Measurements from ENCODE around the gene USP2. TPM values are rescaled to one million over a fixed set of nuclear protein-coding genes. Genes with fewer than 3 reads are reported as not detected.
A peak's percentile ranks its signal among the peaks of the same experiment; 100 is the strongest.

The USP2 gene
- polyA plus RNA-seq, 1 donor (not counting 4 experiments of a cell fraction or from before 2014, with no cell fraction given): 0.35 TPM

- Histone ChIP-seq H3K27me3 (ENCODE audit: control insufficient read depth, extremely low read depth, insufficient read depth, low read length) (peaks cover 24% of the 10 kb centered on the region), H3K27ac (ENCODE audit: control insufficient read depth, insufficient read depth, low read length) (no peak overlapping the region), H3K9ac (ENCODE audit: control insufficient read depth, extremely low read depth, insufficient read depth, low read length) (no peak overlapping the region), H3K4me3 (ENCODE audit: control insufficient read depth in 2 of 3, extremely low read depth in 1 of 3, insufficient read depth in 2 of 3, low read depth in 1 of 3, low read length in 3 of 3) (no peak overlapping the region), H3K36me3 (ENCODE audit: control insufficient read depth in 2 of 2, extremely low read depth in 1 of 2, insufficient read depth in 2 of 2, low read length in 2 of 2) (no peaks in the 10 kb centered on the region), H2AFZ (ENCODE audit: control insufficient read depth, low read length) (no peak overlapping the region), H3K79me2 (ENCODE audit: control insufficient read depth, insufficient read depth, low read length) (no peaks in the 10 kb centered on the region), H4K20me1 (ENCODE audit: control insufficient read depth, extremely low read depth, insufficient read depth, low read length) (no peaks in the 10 kb centered on the region), H3K4me2 (ENCODE audit: control insufficient read depth, extremely low read depth, insufficient read depth, low read depth, low read length) (no peak overlapping the region), H3K9me1 (ENCODE audit: control insufficient read depth, extremely low read depth, insufficient read depth, low read length) (no peaks in the 10 kb centered on the region), H3K4me1 (ENCODE audit: control insufficient read depth, extremely low read depth, insufficient read depth, low read length) (peaks cover 26% of the 10 kb centered on the region), H3K9me3 (ENCODE audit: control insufficient read depth, low read depth, low read length) (no peaks in the 10 kb centered on the region)
- TF ChIP-seq EZH2 (IDR thresholded peaks at IDR 0.05; ENCODE audit: low read length) (no peak), CTCF (optimal IDR thresholded peaks at IDR 0.05 in 1 of 3, IDR thresholded peaks at IDR 0.05 in 1 of 3, conservative IDR thresholded peaks at IDR 0.05 in 1 of 3; ENCODE audit: extremely low read depth in 1 of 3, insufficient read depth in 2 of 3, low read length in 3 of 3) (no peak)
- FAIRE-seq: no peak
- dilution Hi-C loops (cut with MboI; ENCODE audit: extremely low pct_ligation_motif_present, low sequenced_read_pairs): no loop called here
- DNase-seq (ENCODE audit: low read depth, low spot score): no peak
Measured at GRCh38 chr11:119361941-119362725, 19.4 kb downstream of the USP2 start.

GRCh38 chr11:119361056-119361787, 20.3 kb downstream of the USP2 start:
- Histone ChIP-seq H3K4me3 (ENCODE audit: control insufficient read depth in 2 of 3, extremely low read depth in 1 of 3, insufficient read depth in 2 of 3, low read depth in 1 of 3, low read length in 3 of 3) (peak overlapping the region in 1 of 3 experiments; percentile 34), H4K20me1 (ENCODE audit: control insufficient read depth, extremely low read depth, insufficient read depth, low read length) (no peaks in the 10 kb centered on the region), H3K79me2 (ENCODE audit: control insufficient read depth, insufficient read depth, low read length) (no peaks in the 10 kb centered on the region), H3K9ac (ENCODE audit: control insufficient read depth, extremely low read depth, insufficient read depth, low read length) (peak overlapping the region; percentile 48), H3K9me1 (ENCODE audit: control insufficient read depth, extremely low read depth, insufficient read depth, low read length) (no peaks in the 10 kb centered on the region), H3K27me3 (ENCODE audit: control insufficient read depth, extremely low read depth, insufficient read depth, low read length) (peaks cover 24% of the 10 kb centered on the region), H3K9me3 (ENCODE audit: control insufficient read depth, low read depth, low read length) (no peaks in the 10 kb centered on the region), H3K27ac (ENCODE audit: control insufficient read depth, insufficient read depth, low read length) (peak overlapping the region; percentile 72), H2AFZ (ENCODE audit: control insufficient read depth, low read length) (no peak overlapping the region), H3K4me1 (ENCODE audit: control insufficient read depth, extremely low read depth, insufficient read depth, low read length) (peaks cover 26% of the 10 kb centered on the region), H3K4me2 (ENCODE audit: control insufficient read depth, extremely low read depth, insufficient read depth, low read depth, low read length) (peak overlapping the region; percentile 68), H3K36me3 (ENCODE audit: control insufficient read depth in 2 of 2, extremely low read depth in 1 of 2, insufficient read depth in 2 of 2, low read length in 2 of 2) (no peaks in the 10 kb centered on the region)
- TF ChIP-seq EZH2 (IDR thresholded peaks at IDR 0.05; ENCODE audit: low read length): no peak
- no peak for TF ChIP-seq CTCF (optimal IDR thresholded peaks at IDR 0.05 in 1 of 3, IDR thresholded peaks at IDR 0.05 in 1 of 3, conservative IDR thresholded peaks at IDR 0.05 in 1 of 3; ENCODE audit: extremely low read depth in 1 of 3, insufficient read depth in 2 of 3, low read length in 3 of 3)
- DNase-seq (ENCODE audit: low read depth, low spot score) (peak; percentile 57), FAIRE-seq (peak; percentile 93)
- dilution Hi-C loops (cut with MboI; ENCODE audit: extremely low pct_ligation_motif_present, low sequenced_read_pairs): no loop called here
